Measurements from ENCODE around the gene MAPRE2. TPM values are rescaled to one million over a fixed set of nuclear protein-coding genes. Genes with fewer than 3 reads are reported as not detected.
A peak's percentile ranks its signal among the peaks of the same experiment; 100 is the strongest.

MAPRE2 gene
- total and polyA plus RNA-seq, 2 of the 13 experiments (the other 11 are each of a cell fraction or from before 2014, with no cell fraction given): 34.5 to 67.9 TPM

DNA sequence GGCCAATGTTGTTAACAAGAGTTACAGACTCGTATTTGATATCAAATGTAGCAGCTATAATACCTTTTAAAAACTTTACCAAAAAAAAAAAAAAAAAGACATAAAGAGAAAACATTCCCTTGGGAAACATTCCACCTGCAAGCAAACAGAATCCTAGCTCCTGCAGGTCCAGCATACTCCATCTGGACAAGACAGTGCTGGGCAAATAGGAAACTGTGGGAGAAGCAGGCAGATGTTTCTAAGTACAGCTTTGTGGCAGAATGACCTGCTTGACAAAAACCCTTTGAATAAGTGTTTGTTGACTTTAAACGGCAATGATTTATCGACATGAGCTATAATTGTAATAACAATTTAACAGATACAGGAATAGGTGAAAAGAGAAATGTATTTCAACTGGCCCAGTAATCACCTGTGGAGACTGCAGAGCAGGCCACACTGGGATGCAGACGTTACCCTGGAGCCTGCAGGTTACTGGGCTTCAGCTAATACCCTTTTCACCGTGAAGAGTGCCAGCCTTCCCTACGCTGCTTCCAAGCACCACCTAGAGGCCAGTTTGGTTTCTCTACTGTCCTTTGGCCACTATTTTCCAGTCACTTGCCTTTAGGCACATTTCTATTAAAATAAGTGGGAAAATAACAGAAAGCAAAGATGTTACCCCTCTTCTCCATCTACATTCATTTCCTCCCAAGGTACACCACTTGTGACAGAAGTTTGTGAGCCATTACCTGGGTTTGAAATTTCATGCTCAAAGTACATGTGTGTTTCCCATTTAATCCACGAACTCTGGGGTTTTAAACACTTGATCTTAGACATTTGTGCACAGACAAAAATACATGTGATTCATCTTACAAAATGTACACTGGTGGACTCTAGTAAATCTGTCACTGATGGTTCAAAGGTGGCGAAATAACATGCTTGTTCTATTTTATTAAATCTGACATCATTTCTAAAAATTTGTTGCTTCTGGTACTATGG lies 102.7 kb downstream of the MAPRE2 start (continued):
- TF ChIP-seq, protein P1, sequence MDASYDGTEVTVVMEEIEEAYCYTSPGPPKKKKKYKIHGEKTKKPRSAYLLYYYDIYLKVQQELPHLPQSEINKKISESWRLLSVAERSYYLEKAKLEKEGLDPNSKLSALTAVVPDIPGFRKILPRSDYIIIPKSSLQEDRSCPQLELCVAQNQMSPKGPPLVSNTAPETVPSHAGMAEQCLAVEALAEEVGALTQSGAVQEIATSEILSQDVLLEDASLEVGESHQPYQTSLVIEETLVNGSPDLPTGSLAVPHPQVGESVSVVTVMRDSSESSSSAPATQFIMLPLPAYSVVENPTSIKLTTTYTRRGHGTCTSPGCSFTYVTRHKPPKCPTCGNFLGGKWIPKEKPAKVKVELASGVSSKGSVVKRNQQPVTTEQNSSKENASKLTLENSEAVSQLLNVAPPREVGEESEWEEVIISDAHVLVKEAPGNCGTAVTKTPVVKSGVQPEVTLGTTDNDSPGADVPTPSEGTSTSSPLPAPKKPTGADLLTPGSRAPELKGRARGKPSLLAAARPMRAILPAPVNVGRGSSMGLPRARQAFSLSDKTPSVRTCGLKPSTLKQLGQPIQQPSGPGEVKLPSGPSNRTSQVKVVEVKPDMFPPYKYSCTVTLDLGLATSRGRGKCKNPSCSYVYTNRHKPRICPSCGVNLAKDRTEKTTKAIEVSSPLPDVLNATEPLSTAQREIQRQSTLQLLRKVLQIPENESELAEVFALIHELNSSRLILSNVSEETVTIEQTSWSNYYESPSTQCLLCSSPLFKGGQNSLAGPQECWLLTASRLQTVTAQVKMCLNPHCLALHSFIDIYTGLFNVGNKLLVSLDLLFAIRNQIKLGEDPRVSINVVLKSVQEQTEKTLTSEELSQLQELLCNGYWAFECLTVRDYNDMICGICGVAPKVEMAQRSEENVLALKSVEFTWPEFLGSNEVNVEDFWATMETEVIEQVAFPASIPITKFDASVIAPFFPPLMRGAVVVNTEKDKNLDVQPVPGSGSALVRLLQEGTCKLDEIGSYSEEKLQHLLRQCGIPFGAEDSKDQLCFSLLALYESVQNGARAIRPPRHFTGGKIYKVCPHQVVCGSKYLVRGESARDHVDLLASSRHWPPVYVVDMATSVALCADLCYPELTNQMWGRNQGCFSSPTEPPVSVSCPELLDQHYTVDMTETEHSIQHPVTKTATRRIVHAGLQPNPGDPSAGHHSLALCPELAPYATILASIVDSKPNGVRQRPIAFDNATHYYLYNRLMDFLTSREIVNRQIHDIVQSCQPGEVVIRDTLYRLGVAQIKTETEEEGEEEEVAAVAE (CRISPR knock-in tag; IDR thresholded peaks at IDR 0.05; ENCODE audit: borderline replicate concordance): no peak
- TF ChIP-seq PRMT3 (CRISPR knock-in tag; IDR thresholded peaks at IDR 0.05; ENCODE audit: borderline replicate concordance, low read depth) (no peak), HNRNPL (IDR thresholded peaks at IDR 0.05; ENCODE audit: low read depth, low read length) (no peak), HOXA9 (CRISPR knock-in tag; IDR thresholded peaks at IDR 0.05; ENCODE audit: borderline replicate concordance) (no peak), MEIS2 (CRISPR knock-in tag; IDR thresholded peaks at IDR 0.05) (no peak), NCOA2 (CRISPR knock-in tag; IDR thresholded peaks at IDR 0.05) (0 out of 2 replicates have a peak, but pooled peaks have one; percentile 13), IKZF4 (CRISPR knock-in tag; IDR thresholded peaks at IDR 0.05; ENCODE audit: borderline replicate concordance, low read depth, not compliant biosample characterization) (no peak), ZNF746 (CRISPR knock-in tag; IDR thresholded peaks at IDR 0.05) (no peak)
- TF ChIP-seq, protein P2, sequence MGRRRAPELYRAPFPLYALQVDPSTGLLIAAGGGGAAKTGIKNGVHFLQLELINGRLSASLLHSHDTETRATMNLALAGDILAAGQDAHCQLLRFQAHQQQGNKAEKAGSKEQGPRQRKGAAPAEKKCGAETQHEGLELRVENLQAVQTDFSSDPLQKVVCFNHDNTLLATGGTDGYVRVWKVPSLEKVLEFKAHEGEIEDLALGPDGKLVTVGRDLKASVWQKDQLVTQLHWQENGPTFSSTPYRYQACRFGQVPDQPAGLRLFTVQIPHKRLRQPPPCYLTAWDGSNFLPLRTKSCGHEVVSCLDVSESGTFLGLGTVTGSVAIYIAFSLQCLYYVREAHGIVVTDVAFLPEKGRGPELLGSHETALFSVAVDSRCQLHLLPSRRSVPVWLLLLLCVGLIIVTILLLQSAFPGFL (CRISPR knock-in tag; IDR thresholded peaks at IDR 0.05): no peak
- TF ChIP-seq, protein P3, sequence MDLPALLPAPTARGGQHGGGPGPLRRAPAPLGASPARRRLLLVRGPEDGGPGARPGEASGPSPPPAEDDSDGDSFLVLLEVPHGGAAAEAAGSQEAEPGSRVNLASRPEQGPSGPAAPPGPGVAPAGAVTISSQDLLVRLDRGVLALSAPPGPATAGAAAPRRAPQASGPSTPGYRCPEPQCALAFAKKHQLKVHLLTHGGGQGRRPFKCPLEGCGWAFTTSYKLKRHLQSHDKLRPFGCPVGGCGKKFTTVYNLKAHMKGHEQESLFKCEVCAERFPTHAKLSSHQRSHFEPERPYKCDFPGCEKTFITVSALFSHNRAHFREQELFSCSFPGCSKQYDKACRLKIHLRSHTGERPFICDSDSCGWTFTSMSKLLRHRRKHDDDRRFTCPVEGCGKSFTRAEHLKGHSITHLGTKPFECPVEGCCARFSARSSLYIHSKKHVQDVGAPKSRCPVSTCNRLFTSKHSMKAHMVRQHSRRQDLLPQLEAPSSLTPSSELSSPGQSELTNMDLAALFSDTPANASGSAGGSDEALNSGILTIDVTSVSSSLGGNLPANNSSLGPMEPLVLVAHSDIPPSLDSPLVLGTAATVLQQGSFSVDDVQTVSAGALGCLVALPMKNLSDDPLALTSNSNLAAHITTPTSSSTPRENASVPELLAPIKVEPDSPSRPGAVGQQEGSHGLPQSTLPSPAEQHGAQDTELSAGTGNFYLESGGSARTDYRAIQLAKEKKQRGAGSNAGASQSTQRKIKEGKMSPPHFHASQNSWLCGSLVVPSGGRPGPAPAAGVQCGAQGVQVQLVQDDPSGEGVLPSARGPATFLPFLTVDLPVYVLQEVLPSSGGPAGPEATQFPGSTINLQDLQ (CRISPR knock-in tag; IDR thresholded peaks at IDR 0.05): no peak
- TF ChIP-seq, protein P4, sequence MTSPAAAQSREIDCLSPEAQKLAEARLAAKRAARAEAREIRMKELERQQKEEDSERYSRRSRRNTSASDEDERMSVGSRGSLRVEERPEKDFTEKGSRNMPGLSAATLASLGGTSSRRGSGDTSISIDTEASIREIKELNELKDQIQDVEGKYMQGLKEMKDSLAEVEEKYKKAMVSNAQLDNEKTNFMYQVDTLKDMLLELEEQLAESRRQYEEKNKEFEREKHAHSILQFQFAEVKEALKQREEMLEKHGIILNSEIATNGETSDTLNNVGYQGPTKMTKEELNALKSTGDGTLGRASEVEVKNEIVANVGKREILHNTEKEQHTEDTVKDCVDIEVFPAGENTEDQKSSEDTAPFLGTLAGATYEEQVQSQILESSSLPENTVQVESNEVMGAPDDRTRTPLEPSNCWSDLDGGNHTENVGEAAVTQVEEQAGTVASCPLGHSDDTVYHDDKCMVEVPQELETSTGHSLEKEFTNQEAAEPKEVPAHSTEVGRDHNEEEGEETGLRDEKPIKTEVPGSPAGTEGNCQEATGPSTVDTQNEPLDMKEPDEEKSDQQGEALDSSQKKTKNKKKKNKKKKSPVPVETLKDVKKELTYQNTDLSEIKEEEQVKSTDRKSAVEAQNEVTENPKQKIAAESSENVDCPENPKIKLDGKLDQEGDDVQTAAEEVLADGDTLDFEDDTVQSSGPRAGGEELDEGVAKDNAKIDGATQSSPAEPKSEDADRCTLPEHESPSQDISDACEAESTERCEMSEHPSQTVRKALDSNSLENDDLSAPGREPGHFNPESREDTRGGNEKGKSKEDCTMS (CRISPR knock-in tag; conservative IDR thresholded peaks at IDR 0.05): no peak
- TF ChIP-seq, protein P5, sequence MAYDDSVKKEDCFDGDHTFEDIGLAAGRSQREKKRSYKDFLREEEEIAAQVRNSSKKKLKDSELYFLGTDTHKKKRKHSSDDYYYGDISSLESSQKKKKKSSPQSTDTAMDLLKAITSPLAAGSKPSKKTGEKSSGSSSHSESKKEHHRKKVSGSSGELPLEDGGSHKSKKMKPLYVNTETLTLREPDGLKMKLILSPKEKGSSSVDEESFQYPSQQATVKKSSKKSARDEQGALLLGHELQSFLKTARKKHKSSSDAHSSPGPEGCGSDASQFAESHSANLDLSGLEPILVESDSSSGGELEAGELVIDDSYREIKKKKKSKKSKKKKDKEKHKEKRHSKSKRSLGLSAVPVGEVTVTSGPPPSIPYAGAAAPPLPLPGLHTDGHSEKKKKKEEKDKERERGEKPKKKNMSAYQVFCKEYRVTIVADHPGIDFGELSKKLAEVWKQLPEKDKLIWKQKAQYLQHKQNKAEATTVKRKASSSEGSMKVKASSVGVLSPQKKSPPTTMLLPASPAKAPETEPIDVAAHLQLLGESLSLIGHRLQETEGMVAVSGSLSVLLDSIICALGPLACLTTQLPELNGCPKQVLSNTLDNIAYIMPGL (CRISPR knock-in tag; IDR thresholded peaks at IDR 0.05; ENCODE audit: borderline replicate concordance in 1 of 2, low read depth in 1 of 2): peak in 1 of 2 experiments; percentile 63; a peak in 2 of 4 replicates

Measured in HepG2 (cell line).